Lower leg skin (tissue), 3 donors: ENCODE results near the gene PRKCG.
A peak's percentile ranks its signal among the peaks of the same experiment; 100 is the strongest.

ENCODE experiments used
- CTCF ChIP-seq, 3 donors: fragments of 450-650 bp; IDR thresholded peaks; one replicate each; pipeline ENCODE4 v1.5.1; 2016; ENCODE audit warnings: antibody characterized with exemption in 3 of 3, mild to moderate bottlenecking in 3 of 3, moderate library complexity in 2 of 3
- POLR2A ChIP-seq, 2 donors: fragments of 450-650 bp; IDR thresholded peaks; one replicate each; pipeline ENCODE4 v1.6.1; 2016 to 2017; ENCODE audit warnings: antibody characterized with exemption in 2 of 2, mild to moderate bottlenecking in 1 of 2, moderate library complexity in 1 of 2

DNA sequence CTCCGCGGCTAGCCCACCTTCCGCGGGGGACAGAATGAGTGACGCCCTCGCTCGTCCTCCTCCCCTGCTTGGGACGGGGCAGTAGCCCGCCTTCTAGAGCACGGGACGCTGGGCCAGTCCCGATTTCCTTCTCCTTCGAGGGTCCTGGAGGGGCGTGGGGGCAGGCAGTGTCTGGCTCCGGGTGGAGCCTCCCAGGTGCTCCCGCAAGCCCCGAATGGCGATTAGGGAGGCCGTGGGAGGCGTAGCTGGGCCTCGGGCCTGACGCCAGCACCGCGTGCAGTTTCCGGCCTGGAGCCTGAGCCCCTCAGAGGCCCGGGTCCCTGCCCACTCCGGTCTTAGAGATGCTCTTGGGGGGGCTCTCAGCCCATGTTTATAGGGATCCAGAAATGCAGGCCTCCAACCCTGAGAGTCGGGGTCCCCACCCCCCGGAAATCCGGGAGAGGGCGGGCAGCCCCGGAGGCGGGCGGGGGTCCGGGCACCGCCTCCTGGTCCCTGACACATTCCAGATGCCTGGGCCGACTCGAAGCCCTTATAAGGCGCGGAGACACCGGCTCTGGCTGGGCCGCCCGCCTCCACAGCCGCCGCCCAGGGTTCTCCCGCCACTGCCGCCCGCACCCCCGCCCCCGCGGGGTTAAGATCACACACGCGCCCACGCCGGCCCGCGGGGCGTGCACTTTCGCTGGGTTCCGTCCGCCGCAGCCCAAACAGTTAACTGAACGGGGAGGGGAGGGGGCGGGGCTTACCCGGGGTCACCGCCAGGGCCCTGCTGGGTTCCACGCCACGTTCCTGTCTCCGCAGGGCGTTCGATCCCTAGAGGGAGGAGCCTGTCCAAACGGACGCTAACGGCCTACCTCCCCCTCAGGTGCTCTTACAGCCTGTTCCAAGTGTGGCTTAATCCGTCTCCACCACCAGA, 12.8 kb upstream of the PRKCG start:
- TF ChIP-seq CTCF (IDR thresholded peaks at IDR 0.05) (no peak), POLR2A (IDR thresholded peaks at IDR 0.05) (peak in 1 of 2 donors; percentile 37)
